Keratinocyte (primary cell): ENCODE data around the gene OPN1SW. TPM values are rescaled to one million over a fixed set of nuclear protein-coding genes. Genes with fewer than 3 reads are reported as not detected.
A peak's percentile ranks its signal among the peaks of the same experiment; 100 is the strongest.

ENCODE experiments used
- DNase-seq: peaks from one replicate; pipeline ENCODE4 v3.0.0-alpha.2; 2011; ENCODE audit warnings: low read depth, missing footprints, low spot score
- FAIRE-seq: peaks from 2 replicates; lab custom pipeline; 2011; peaks lifted over from hg19 to GRCh38; lab: Jason Lieb, UNC
- H2AFZ ChIP-seq: 2 replicates; pipeline ENCODE4 v1.6.0; 2012; ENCODE audit warnings: low read length, control low read depth, inconsistent platforms; ENCODE audit not compliant: control insufficient read depth
- H3K27ac ChIP-seq: 2 replicates; pipeline ENCODE4 v1.5.1; 2011; ENCODE audit warnings: low read length; ENCODE audit not compliant: control insufficient read depth, insufficient read depth
- H3K27me3 ChIP-seq: 3 replicates; pipeline ENCODE4 v1.6.0; 2011; ENCODE audit warnings: low read length; ENCODE audit not compliant: control insufficient read depth, insufficient read depth; ENCODE audit errors: extremely low read depth
- H3K36me3 ChIP-seq, 2 experiments: 2 replicates in 1 of 2; 3 replicates in 1 of 2; pipeline ENCODE4 v1.5.1; 2011; ENCODE audit warnings: low read length in 2 of 2, mild to moderate bottlenecking in 1 of 2; ENCODE audit not compliant: control insufficient read depth in 2 of 2, insufficient read depth in 2 of 2; ENCODE audit errors: extremely low read depth in 1 of 2
- H3K4me1 ChIP-seq: 3 replicates; pipeline ENCODE4 v1.5.1; 2011; ENCODE audit warnings: low read length; ENCODE audit not compliant: control insufficient read depth, insufficient read depth; ENCODE audit errors: extremely low read depth
- H3K4me2 ChIP-seq: 3 replicates; pipeline ENCODE4 v1.6.0; 2011; ENCODE audit warnings: low read depth, low read length; ENCODE audit not compliant: control insufficient read depth, insufficient read depth; ENCODE audit errors: extremely low read depth
- H3K4me3 ChIP-seq, 3 experiments: fragments of 200-600 bp in 1 of 3; sonication (generic) in 1 of 3; 2 replicates in 2 of 3; 3 replicates in 1 of 3; pipeline ENCODE4 v1.5.1; 2011 to 2016; ENCODE audit warnings: low read length in 3 of 3, mild to moderate bottlenecking in 3 of 3, control low read depth in 2 of 3, inconsistent platforms in 1 of 3, low read depth in 1 of 3, mixed read lengths in 1 of 3, mixed run types in 1 of 3, moderate library complexity in 1 of 3; ENCODE audit not compliant: control insufficient read depth in 2 of 3, insufficient read depth in 2 of 3; ENCODE audit errors: extremely low read depth in 1 of 3
- H3K79me2 ChIP-seq: 2 replicates; pipeline ENCODE4 v1.6.0; 2012; ENCODE audit warnings: low read length; ENCODE audit not compliant: control insufficient read depth, insufficient read depth
- H3K9ac ChIP-seq: 3 replicates; pipeline ENCODE4 v1.6.0; 2011; ENCODE audit warnings: low read length; ENCODE audit not compliant: control insufficient read depth, insufficient read depth; ENCODE audit errors: extremely low read depth
- H3K9me1 ChIP-seq: 3 replicates; pipeline ENCODE4 v1.6.0; 2011; ENCODE audit warnings: low read length; ENCODE audit not compliant: control insufficient read depth, insufficient read depth; ENCODE audit errors: extremely low read depth
- H3K9me3 ChIP-seq: 2 replicates; pipeline ENCODE4 v1.5.1; 2012; ENCODE audit warnings: low read depth, low read length; ENCODE audit not compliant: control insufficient read depth
- H4K20me1 ChIP-seq: 3 replicates; pipeline ENCODE4 v1.6.0; 2011; ENCODE audit warnings: low read length; ENCODE audit not compliant: control insufficient read depth, insufficient read depth; ENCODE audit errors: extremely low read depth
- EZH2 ChIP-seq: IDR thresholded peaks from one replicate; pipeline ENCODE4 v1.6.1; 2012; ENCODE audit warnings: inconsistent platforms, mild to moderate bottlenecking, low read length, moderate library complexity
- dilution Hi-C: fragments of 300-500 bp; cut with MboI; formaldehyde crosslinking; loops from one replicate; pipeline ENCODE4 v1.7.0; 2020; ENCODE audit warnings: low sequenced_read_pairs; ENCODE audit not compliant: extremely low pct_ligation_motif_present
- polyA plus RNA-seq, 5 experiments: library from polyadenylated mRNA; depleted of rRNA in 3 of 5; stranded (reverse) in 3 of 5; stranded (forward) in 1 of 5; unstranded in 1 of 5; fragments of >200 nt; gene quantifications; 1 replicate in 1 of 5; 2 replicates in 3 of 5; 3 replicates in 1 of 5; pipeline versions ENCODE4 v1.2.1 to v1.2.3, GENCODE V29; 2011 to 2012; ENCODE audit warnings: missing spikeins in 2 of 5, low read depth in 1 of 5, low replicate concordance in 1 of 5
- TF ChIP-seq, protein P1 (sequence below), 3 experiments: IDR thresholded peaks in 1 of 3; conservative IDR thresholded peaks in 1 of 3; optimal IDR thresholded peaks in 1 of 3; 2 replicates in 2 of 3; 3 replicates in 1 of 3; pipeline versions ENCODE3 to v1.5.1; 2011; ENCODE audit warnings: low read length in 3 of 3, mild to moderate bottlenecking in 3 of 3, moderate library complexity in 2 of 3, control low read depth in 1 of 3, inconsistent platforms in 1 of 3; ENCODE audit not compliant: insufficient read depth in 2 of 3; ENCODE audit errors: extremely low read depth in 1 of 3

Gene OPN1SW
- polyA plus RNA-seq, 1 donor (not counting 4 experiments of a cell fraction or from before 2014, with no cell fraction given) = not detected

DNA sequence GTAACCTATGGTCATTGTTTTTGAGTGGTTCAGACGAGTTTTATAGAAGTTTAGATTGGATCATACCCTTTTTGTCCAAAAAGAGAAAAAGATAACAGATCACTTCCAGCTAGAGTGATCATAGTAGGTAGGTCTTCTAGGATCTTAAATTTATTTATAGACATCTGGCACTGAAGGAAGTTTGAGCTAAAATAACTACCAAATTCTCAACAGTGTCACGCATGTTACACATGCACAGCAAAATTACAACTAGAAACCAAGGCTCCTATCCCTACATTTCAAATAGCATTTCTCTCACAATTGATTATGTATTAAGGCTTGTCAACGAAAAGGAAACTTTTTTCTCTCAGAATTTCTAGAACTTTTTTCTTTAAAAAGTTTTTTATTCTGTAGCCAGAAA lies 34.1 kb downstream of the OPN1SW start:
- Histone ChIP-seq H3K9ac (no peak overlapping the region), H3K9me1 (no peaks in the 10 kb centered on the region), H3K27me3 (no peaks in the 10 kb centered on the region), H3K9me3 (no peaks in the 10 kb centered on the region), H4K20me1 (peaks cover 43% of the 10 kb centered on the region), H3K79me2 (peaks cover 74% of the 10 kb centered on the region), H2AFZ (no peak overlapping the region), H3K36me3 (peaks cover 0 to 7% of the 10 kb centered on the region in 2 experiments), H3K4me2 (peak overlapping the region; percentile 97), H3K27ac (peak overlapping the region; percentile 2), H3K4me3 (peak overlapping the region in 1 of 3 experiments; percentile 77), H3K4me1 (peaks cover 47% of the 10 kb centered on the region)
- FAIRE-seq (no peak), DNase-seq (no peak)
- TF ChIP-seq EZH2 = no peak
- TF ChIP-seq, protein P1, sequence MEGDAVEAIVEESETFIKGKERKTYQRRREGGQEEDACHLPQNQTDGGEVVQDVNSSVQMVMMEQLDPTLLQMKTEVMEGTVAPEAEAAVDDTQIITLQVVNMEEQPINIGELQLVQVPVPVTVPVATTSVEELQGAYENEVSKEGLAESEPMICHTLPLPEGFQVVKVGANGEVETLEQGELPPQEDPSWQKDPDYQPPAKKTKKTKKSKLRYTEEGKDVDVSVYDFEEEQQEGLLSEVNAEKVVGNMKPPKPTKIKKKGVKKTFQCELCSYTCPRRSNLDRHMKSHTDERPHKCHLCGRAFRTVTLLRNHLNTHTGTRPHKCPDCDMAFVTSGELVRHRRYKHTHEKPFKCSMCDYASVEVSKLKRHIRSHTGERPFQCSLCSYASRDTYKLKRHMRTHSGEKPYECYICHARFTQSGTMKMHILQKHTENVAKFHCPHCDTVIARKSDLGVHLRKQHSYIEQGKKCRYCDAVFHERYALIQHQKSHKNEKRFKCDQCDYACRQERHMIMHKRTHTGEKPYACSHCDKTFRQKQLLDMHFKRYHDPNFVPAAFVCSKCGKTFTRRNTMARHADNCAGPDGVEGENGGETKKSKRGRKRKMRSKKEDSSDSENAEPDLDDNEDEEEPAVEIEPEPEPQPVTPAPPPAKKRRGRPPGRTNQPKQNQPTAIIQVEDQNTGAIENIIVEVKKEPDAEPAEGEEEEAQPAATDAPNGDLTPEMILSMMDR (optimal IDR thresholded peaks at IDR 0.05 in 1 of 3, IDR thresholded peaks at IDR 0.05 in 1 of 3, conservative IDR thresholded peaks at IDR 0.05 in 1 of 3; ENCODE audit: extremely low read depth in 1 of 3, insufficient read depth in 2 of 3, low read length in 3 of 3) = no peak
- dilution Hi-C loops = no loop called here

DNA sequence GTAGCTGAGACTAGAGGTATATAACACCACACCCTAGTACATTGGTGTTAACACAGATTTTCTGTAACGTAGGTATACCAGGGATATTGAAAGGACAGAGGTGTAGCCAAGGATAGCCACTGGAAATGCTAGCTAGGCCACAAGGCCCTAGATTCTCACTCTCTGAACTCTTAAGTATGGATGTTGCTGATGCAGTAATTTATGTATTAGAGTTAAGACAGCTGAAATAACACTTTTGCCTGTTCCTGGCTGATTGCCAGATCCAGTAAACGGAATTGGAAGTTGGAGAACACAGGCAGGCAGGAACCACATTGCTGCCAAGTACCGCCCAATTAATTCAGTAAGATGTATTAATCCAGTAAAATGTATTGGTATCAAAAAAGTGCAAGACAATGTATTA lies 34.6 kb downstream of the OPN1SW start:
- DNase-seq (no peak), FAIRE-seq (no peak)
- H3K27me3 ChIP-seq = no peaks in the 10 kb centered on the region
- peaks cover 48% of the 10 kb centered on the region for H3K4me1 ChIP-seq
- no peaks in the 10 kb centered on the region for H3K9me3 ChIP-seq
- no peak overlapping the region for H2AFZ ChIP-seq
- peak overlapping the region; percentile 77 to 99 (median 96) for H3K4me3 ChIP-seq
- peak overlapping the region; percentile 97 for H3K4me2 ChIP-seq
- no peak for TF ChIP-seq EZH2
- TF ChIP-seq, protein P1 (optimal IDR thresholded peaks at IDR 0.05 in 1 of 3, IDR thresholded peaks at IDR 0.05 in 1 of 3, conservative IDR thresholded peaks at IDR 0.05 in 1 of 3; ENCODE audit: extremely low read depth in 1 of 3, insufficient read depth in 2 of 3, low read length in 3 of 3) = no peak
- peaks cover 38% of the 10 kb centered on the region for H4K20me1 ChIP-seq
- peaks cover 0 to 7% of the 10 kb centered on the region in 2 experiments for H3K36me3 ChIP-seq
- no peaks in the 10 kb centered on the region for H3K9me1 ChIP-seq
- peaks cover 69% of the 10 kb centered on the region for H3K79me2 ChIP-seq
- peak overlapping the region; percentile 42 for H3K27ac ChIP-seq
- dilution Hi-C loops = no loop called here
- peak overlapping the region; percentile 98 for H3K9ac ChIP-seq
